SK-N-SH (cell line): ENCODE data around the gene WDR6. TPM values are rescaled to one million over a fixed set of nuclear protein-coding genes. Genes with fewer than 3 reads are reported as not detected.
A peak's percentile ranks its signal among the peaks of the same experiment; 100 is the strongest.

Experiments
- CHD2 ChIP-seq: fragments of 150-350 bp; IDR thresholded peaks from 2 replicates; pipeline ENCODE4 v1.6.1; 2018; ENCODE audit warnings: low read length; ENCODE audit not compliant: partially characterized antibody
- CTCF ChIP-seq: fragments of 200-600 bp; sonication (generic); IDR thresholded peaks from 2 replicates; pipeline ENCODE4 v1.6.1; 2017; ENCODE audit warnings: antibody characterized with exemption, mild to moderate bottlenecking, moderate library complexity
- FOSL2 ChIP-seq: IDR thresholded peaks from 2 replicates; pipeline ENCODE4 v1.4.0; 2012; ENCODE audit warnings: low read depth, mild to moderate bottlenecking, moderate library complexity, borderline replicate concordance
- GATA2 ChIP-seq: sonication (generic); formaldehyde crosslinking; IDR thresholded peaks from 2 replicates; pipeline ENCODE4 v1.5.0; 2020; ENCODE audit warnings: mild to moderate bottlenecking, missing genetic modification reagents
- MAX ChIP-seq: IDR thresholded peaks from 2 replicates; pipeline ENCODE4 v1.4.0; 2012; ENCODE audit warnings: low read depth
- MEF2A ChIP-seq: IDR thresholded peaks from 2 replicates; pipeline ENCODE4 v1.4.0; 2012; ENCODE audit warnings: low read depth, borderline replicate concordance
- NFIC ChIP-seq: IDR thresholded peaks from 2 replicates; pipeline ENCODE4 v1.4.0; 2012; ENCODE audit warnings: borderline replicate concordance
- NRF1 ChIP-seq: IDR thresholded peaks from 2 replicates; pipeline ENCODE4 v1.6.1; 2012; ENCODE audit warnings: low read depth, mild to moderate bottlenecking, low read length
- RCOR1 ChIP-seq: fragments of 150-350 bp; IDR thresholded peaks from 2 replicates; pipeline ENCODE4 v1.6.1; 2017; ENCODE audit warnings: antibody characterized with exemption, low read length
- RFX5 ChIP-seq: IDR thresholded peaks from 2 replicates; pipeline ENCODE4 v1.6.1; 2012; ENCODE audit warnings: mild to moderate bottlenecking, improper control_type of control experiment, low read length
- RXRA ChIP-seq: IDR thresholded peaks from 2 replicates; pipeline ENCODE4 v1.4.0; 2012; ENCODE audit warnings: low read depth, mild to moderate bottlenecking, borderline replicate concordance
- SMC3 ChIP-seq: IDR thresholded peaks from 2 replicates; pipeline ENCODE4 v1.6.1; 2012; ENCODE audit warnings: low read depth, low read length, improper control_type of control experiment
- TAF1 ChIP-seq: IDR thresholded peaks from 2 replicates; pipeline ENCODE4 v1.6.1; 2012; ENCODE audit warnings: low read depth, mild to moderate bottlenecking, low read length, moderate library complexity, borderline replicate concordance
- TCF12 ChIP-seq: IDR thresholded peaks from 2 replicates; pipeline ENCODE4 v1.4.0; 2012
- TEAD4 ChIP-seq: IDR thresholded peaks from 2 replicates; pipeline ENCODE4 v1.4.0; 2012; ENCODE audit warnings: mild to moderate bottlenecking, borderline replicate concordance; ENCODE audit not compliant: insufficient read depth
- USF2 ChIP-seq: fragments of 150-350 bp; IDR thresholded peaks from 2 replicates; pipeline ENCODE4 v1.6.1; 2017; ENCODE audit warnings: antibody characterized with exemption, low read length, low read depth, borderline replicate concordance
- YY1 ChIP-seq: IDR thresholded peaks from 2 replicates; pipeline ENCODE4 v1.4.0; 2012; ENCODE audit warnings: low read depth, mild to moderate bottlenecking
- ZBTB33 ChIP-seq: IDR thresholded peaks from 2 replicates; pipeline ENCODE4 v1.4.0; 2012; ENCODE audit warnings: low read depth, borderline replicate concordance
- polyA plus RNA-seq, 3 experiments: library from polyadenylated mRNA; depleted of rRNA; stranded (reverse); fragments of >200 nt; gene quantifications; 2 replicates each; pipeline ENCODE4 v1.2.3, GENCODE V29; 2012

The WDR6 gene
- polyA plus RNA-seq, 1 of the 3 experiments (the other 2 are of a cell fraction), result 230 TPM

GRCh38 chr3:48989796-48990635 lies 17.2 kb upstream of the WDR6 start, which contains the start of gene P4HTM (continued):
- TF ChIP-seq RXRA (no peak), RCOR1 (no peak), TAF1 (peak; percentile 48; the same call in 1 of the 2 replicates), FOSL2 (peak; percentile 77; the same call in 1 of the 2 replicates), NFIC (no peak), ZBTB33 (no peak), TEAD4 (peak; percentile 49; the same call in 1 of the 2 replicates), RFX5 (no peak), NRF1 (no peak), USF2 (no peak), MEF2A (no peak), CHD2 (no peak), GATA2 (CRISPR knock-in tag) (no peak), MAX (no peak), SMC3 (no peak), YY1 (no peak), CTCF (peak; percentile 34), TCF12 (no peak)
- TF ChIP-seq, all 33 proteins: peak for 7
